ENCODE data around the gene ALDH6A1. TPM values are rescaled to one million over a fixed set of nuclear protein-coding genes. Genes with fewer than 3 reads are reported as not detected.

Gene ALDH6A1
- total and polyA plus RNA-seq, 4 donors: 8.7 to 43.3 (median 21.1) TPM

- no peak overlapping the region for H3K27ac ChIP-seq (ENCODE audit: low read depth in 1 of 2, low read length in 1 of 2)
- H3K9ac ChIP-seq (ENCODE audit: insufficient read depth in 1 of 2, low read length in 2 of 2): no peak overlapping the region
- no peaks in the 10 kb centered on the region for H3K9me3 ChIP-seq (ENCODE audit: control insufficient read depth in 4 of 4, insufficient read depth in 3 of 4, low read length in 3 of 4)
- no peaks in the 10 kb centered on the region for H3K27me3 ChIP-seq (ENCODE audit: control insufficient read depth in 3 of 3, insufficient read depth in 3 of 3, low read length in 2 of 3)
- H3K36me3 ChIP-seq (ENCODE audit: control insufficient read depth in 4 of 4, insufficient read depth in 4 of 4, low read length in 4 of 4): peaks cover 14 to 43% (median 29%) of the 10 kb centered on the region in 4 donors
- no peak for TF ChIP-seq CTCF (IDR thresholded peaks at IDR 0.05; ENCODE audit: control extremely low read depth, extremely low read depth)
- 86 to 88% methylated on average over 3 of the region's 3 CpGs for WGBS, 2 donors
- no peak overlapping the region for H3K4me3 ChIP-seq
- DNase-seq: no peak
- no peak for ATAC-seq (ENCODE audit: insufficient read depth, low FRiP score)
- H3K4me1 ChIP-seq (ENCODE audit: control insufficient read depth in 5 of 5, insufficient read depth in 5 of 5, low read length in 5 of 5): peaks cover 0 to 6% (median 0%) of the 10 kb centered on the region in 5 donors
These were observed 19.4 kb downstream of the ALDH6A1 start for GRCh38 chr14:74064883-74065282.

DNA sequence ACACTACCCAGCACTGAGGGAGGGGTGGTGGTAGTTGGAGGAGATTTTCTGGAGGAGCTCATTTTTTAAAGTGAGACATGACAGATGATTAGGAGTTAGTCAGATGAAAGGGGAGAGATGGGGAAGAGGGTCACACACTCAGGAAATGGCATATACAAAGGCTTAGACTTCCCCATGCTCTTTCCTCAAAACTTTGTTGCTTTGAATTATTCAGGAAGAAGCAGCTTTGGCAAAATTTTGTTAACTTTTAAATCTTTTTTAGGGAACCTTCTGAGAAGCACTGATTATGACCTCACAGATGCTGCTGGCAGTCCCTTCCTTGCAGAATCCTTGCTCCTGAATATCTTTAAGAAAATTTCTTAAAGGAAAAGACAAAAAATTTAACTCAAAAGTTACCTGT is 19.8 kb downstream of the ALDH6A1 start:
- DNase-seq (no peak), ATAC-seq (ENCODE audit: insufficient read depth, low FRiP score) (no peak)
- TF ChIP-seq CTCF (IDR thresholded peaks at IDR 0.05; ENCODE audit: control extremely low read depth, extremely low read depth): no peak
- H3K27ac ChIP-seq (ENCODE audit: low read depth in 1 of 2, low read length in 1 of 2): no peak overlapping the region
- H3K27me3 ChIP-seq (ENCODE audit: control insufficient read depth in 3 of 3, insufficient read depth in 3 of 3, low read length in 2 of 3): no peaks in the 10 kb centered on the region
- no peak overlapping the region for H3K4me3 ChIP-seq
- peaks cover 12 to 43% (median 30%) of the 10 kb centered on the region in 4 donors for H3K36me3 ChIP-seq (ENCODE audit: control insufficient read depth in 4 of 4, insufficient read depth in 4 of 4, low read length in 4 of 4)
- no peaks in the 10 kb centered on the region for H3K9me3 ChIP-seq (ENCODE audit: control insufficient read depth in 4 of 4, insufficient read depth in 3 of 4, low read length in 3 of 4)
- H3K9ac ChIP-seq (ENCODE audit: insufficient read depth in 1 of 2, low read length in 2 of 2): no peak overlapping the region
- H3K4me1 ChIP-seq (ENCODE audit: control insufficient read depth in 5 of 5, insufficient read depth in 5 of 5, low read length in 5 of 5): peaks cover 0 to 6% (median 0%) of the 10 kb centered on the region in 5 donors

- peaks cover 8 to 40% (median 27%) of the 10 kb centered on the region in 4 donors for H3K36me3 ChIP-seq (ENCODE audit: control insufficient read depth in 4 of 4, insufficient read depth in 4 of 4, low read length in 4 of 4)
- H3K9ac ChIP-seq (ENCODE audit: insufficient read depth in 1 of 2, low read length in 2 of 2): no peak overlapping the region
- H3K4me1 ChIP-seq (ENCODE audit: control insufficient read depth in 5 of 5, insufficient read depth in 5 of 5, low read length in 5 of 5): peaks cover 0 to 6% (median 0%) of the 10 kb centered on the region in 5 donors
- H3K9me3 ChIP-seq (ENCODE audit: control insufficient read depth in 4 of 4, insufficient read depth in 3 of 4, low read length in 3 of 4): no peaks in the 10 kb centered on the region
- WGBS, 2 donors: 81 to 88% methylated on average over 2 of the region's 2 CpGs
- no peak for TF ChIP-seq CTCF (IDR thresholded peaks at IDR 0.05; ENCODE audit: control extremely low read depth, extremely low read depth)
- H3K27me3 ChIP-seq (ENCODE audit: control insufficient read depth in 3 of 3, insufficient read depth in 3 of 3, low read length in 2 of 3): no peaks in the 10 kb centered on the region
- H3K27ac ChIP-seq (ENCODE audit: low read depth in 1 of 2, low read length in 1 of 2): no peak overlapping the region
- no peak overlapping the region for H3K4me3 ChIP-seq
- no peak for ATAC-seq (ENCODE audit: insufficient read depth, low FRiP score)
- DNase-seq: no peak
These were observed 21.5 kb downstream of the ALDH6A1 start for GRCh38 chr14:74062809-74063150.

DNA sequence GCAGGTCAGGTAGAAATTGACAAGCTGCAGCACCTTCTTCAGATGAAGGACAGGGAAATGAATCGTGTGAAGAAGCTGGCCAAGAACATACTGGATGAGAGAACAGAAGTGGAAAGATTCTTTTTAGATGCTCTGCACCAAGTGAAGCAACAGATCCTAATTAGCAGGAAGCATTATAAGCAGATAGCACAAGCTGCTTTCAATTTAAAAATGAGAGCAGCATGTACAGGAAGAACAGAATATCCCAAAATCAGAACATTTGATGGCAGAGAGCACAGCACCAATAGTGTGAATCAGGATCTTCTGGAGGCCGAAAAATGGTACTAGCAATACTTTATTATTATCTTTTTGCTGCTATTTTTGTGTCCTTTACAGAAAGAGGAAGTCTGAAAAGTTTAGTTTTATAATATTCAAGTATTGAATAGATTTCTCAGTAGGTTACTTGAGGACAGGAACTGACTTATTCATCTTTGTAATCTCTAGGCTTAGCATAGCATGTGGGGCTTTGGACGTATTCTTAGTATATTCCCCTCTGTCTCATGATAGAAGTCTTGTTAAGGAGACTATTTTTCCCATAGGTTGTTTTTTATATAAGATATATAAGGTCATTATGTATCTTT is 34.3 kb downstream of the ALDH6A1 start:
- no peaks in the 10 kb centered on the region for H3K27me3 ChIP-seq (ENCODE audit: control insufficient read depth in 3 of 3, insufficient read depth in 3 of 3, low read length in 2 of 3)
- no peaks in the 10 kb centered on the region for H3K9me3 ChIP-seq (ENCODE audit: control insufficient read depth in 4 of 4, insufficient read depth in 3 of 4, low read length in 3 of 4)
- no peak overlapping the region for H3K4me3 ChIP-seq
- 60 to 63% methylated on average over 3 of the region's 3 CpGs for WGBS, 2 donors
- H3K9ac ChIP-seq (ENCODE audit: insufficient read depth in 1 of 2, low read length in 2 of 2): no peak overlapping the region
- ATAC-seq (ENCODE audit: insufficient read depth, low FRiP score) (no peak), DNase-seq (no peak)
- no peak overlapping the region for H3K27ac ChIP-seq (ENCODE audit: low read depth in 1 of 2, low read length in 1 of 2)
- H3K4me1 ChIP-seq (ENCODE audit: control insufficient read depth in 5 of 5, insufficient read depth in 5 of 5, low read length in 5 of 5): no peaks in the 10 kb centered on the region
- H3K36me3 ChIP-seq (ENCODE audit: control insufficient read depth in 4 of 4, insufficient read depth in 4 of 4, low read length in 4 of 4): peaks cover 0 to 7% (median under 1%) of the 10 kb centered on the region in 4 donors
- TF ChIP-seq CTCF (IDR thresholded peaks at IDR 0.05; ENCODE audit: control extremely low read depth, extremely low read depth): no peak

Measured in lung (tissue), 12 donors.